Lower leg skin (tissue), 3 donors: Measurements from ENCODE around the gene NARS2.

Experiments used
- CTCF ChIP-seq, 3 donors: fragments of 450-650 bp; IDR thresholded peaks; one replicate each; pipeline ENCODE4 v1.5.1; 2016; ENCODE audit warnings: antibody characterized with exemption in 3 of 3, mild to moderate bottlenecking in 3 of 3, moderate library complexity in 2 of 3
- POLR2A ChIP-seq, 2 donors: fragments of 450-650 bp; IDR thresholded peaks; one replicate each; pipeline ENCODE4 v1.6.1; 2016 to 2017; ENCODE audit warnings: antibody characterized with exemption in 2 of 2, mild to moderate bottlenecking in 1 of 2, moderate library complexity in 1 of 2

- TF ChIP-seq CTCF (IDR thresholded peaks at IDR 0.05) (no peak), POLR2A (IDR thresholded peaks at IDR 0.05) (no peak)
These were observed 9.2 kb upstream of the NARS2 start for GRCh38 chr11:78583889-78584288.
